GM12878 (cell line): ENCODE data around the gene TSPAN15. TPM values are rescaled to one million over a fixed set of nuclear protein-coding genes. Genes with fewer than 3 reads are reported as not detected.

ENCODE experiments used
- ATAC-seq: fragments of 200-7000 bp; cut with Tn5 transposase; 3 replicates; pipeline ENCODE4 v1.9.1; 2020; ENCODE audit warnings: mild to moderate bottlenecking, moderate library complexity
- BruUV-seq: library from RNA; stranded (reverse); fragments of 400-500 nt; replicated peaks from 2 replicates; lab custom pipeline; 2021; lab: Mats Ljungman, UMichigan
- CTCF ChIA-PET: fragments of 300-600 bp; sonication (Branson Sonifier 250); formaldehyde crosslinking; extraction: SDS; loops from one replicate; lab custom pipeline; 2021; ENCODE audit warnings: inconsistent platforms; lab: Yijun Ruan, JAX
- POLR2A ChIA-PET: fragments of 350-600 bp; formaldehyde crosslinking; extraction: SDS; loops from one replicate; lab custom pipeline; 2021; ENCODE audit warnings: inconsistent platforms; lab: Charles Lee
- RAD21 ChIA-PET: fragments of 300-600 bp; sonication (Branson Sonifier 250); formaldehyde crosslinking; loops from one replicate; lab custom pipeline; 2023; ENCODE audit warnings: antibody characterized with exemption; ENCODE audit not compliant: unreplicated experiment; lab: Charles Lee
- SMC1A ChIA-PET: fragments of 300-600 bp; sonication (Branson Sonifier 250); formaldehyde crosslinking; loops from one replicate; lab custom pipeline; 2023; ENCODE audit not compliant: unreplicated experiment, uncharacterized antibody; lab: Charles Lee
- DNase-seq: peaks from one replicate; pipeline ENCODE4 v3.0.0-alpha.2; 2011; ENCODE audit warnings: low read depth, low spot score
- FAIRE-seq: peaks from 3 replicates; lab custom pipeline; 2011; peaks lifted over from hg19 to GRCh38; lab: Jason Lieb, UNC
- H2AFZ ChIP-seq: 2 replicates; pipeline ENCODE4 v1.6.0; 2011; ENCODE audit warnings: low read depth, low read length, control low read depth; ENCODE audit not compliant: control insufficient read depth
- H3K27ac ChIP-seq: 2 replicates; pipeline ENCODE4 v1.5.1; 2011; ENCODE audit warnings: control low read depth; ENCODE audit not compliant: control insufficient read depth, insufficient read depth
- H3K27me3 ChIP-seq, 2 experiments: replicated peaks in 1 of 2; 2 replicates each; pipeline versions ENCODE4 v1.6.0 to v1.6.1; 2011; ENCODE audit warnings: low read length in 1 of 2; ENCODE audit not compliant: control insufficient read depth in 2 of 2, insufficient read depth in 2 of 2
- H3K36me3 ChIP-seq, 2 experiments: 2 replicates each; pipeline ENCODE4 v1.5.1; 2011; ENCODE audit warnings: low read length in 1 of 2; ENCODE audit not compliant: control insufficient read depth in 2 of 2, insufficient read depth in 2 of 2
- H3K4me1 ChIP-seq: 2 replicates; pipeline ENCODE4 v1.6.1; 2011; ENCODE audit warnings: mild to moderate bottlenecking, low read length, moderate library complexity, mixed read lengths; ENCODE audit not compliant: control insufficient read depth, insufficient read depth
- H3K4me2 ChIP-seq: 2 replicates; pipeline ENCODE4 v1.6.0; 2011; ENCODE audit warnings: control low read depth; ENCODE audit not compliant: control insufficient read depth, insufficient read depth
- H3K4me3 ChIP-seq: fragments of 200-600 bp; sonication (generic); 2 replicates; pipeline ENCODE4 v1.5.1; 2016
- H3K79me2 ChIP-seq: 2 replicates; pipeline ENCODE4 v1.6.0; 2011; ENCODE audit warnings: low read length; ENCODE audit not compliant: control insufficient read depth, insufficient read depth
- H3K9ac ChIP-seq: 2 replicates; pipeline ENCODE4 v1.8.0; 2011; ENCODE audit warnings: low read length, control low read depth, mixed read lengths; ENCODE audit not compliant: control insufficient read depth, insufficient read depth
- H3K9me3 ChIP-seq: replicated peaks from 3 replicates; pipeline ENCODE4 v1.5.1; 2011; ENCODE audit warnings: mild to moderate bottlenecking, low read length; ENCODE audit not compliant: control insufficient read depth, insufficient read depth
- H4K20me1 ChIP-seq: 2 replicates; pipeline ENCODE4 v1.6.0; 2011; ENCODE audit not compliant: control insufficient read depth, insufficient read depth
- IRF4 ChIP-seq: IDR thresholded peaks from 2 replicates; pipeline ENCODE4 v1.6.1; 2011; ENCODE audit warnings: low read depth, low read length
- LARP7 ChIP-seq: fragments of 450-650 bp; IDR thresholded peaks from 2 replicates; pipeline ENCODE4 v1.6.1; 2017; ENCODE audit warnings: mild to moderate bottlenecking
- NR2C2 ChIP-seq: IDR thresholded peaks from 2 replicates; pipeline ENCODE4 v1.6.1; 2011; ENCODE audit warnings: borderline replicate concordance, low read depth; ENCODE audit not compliant: control insufficient read depth, insufficient read length
- SMAD1 ChIP-seq: fragments of 450-650 bp; IDR thresholded peaks from 2 replicates; pipeline ENCODE4 v1.6.1; 2018; ENCODE audit warnings: mild to moderate bottlenecking, low read depth; ENCODE audit not compliant: partially characterized antibody
- TARDBP ChIP-seq: IDR thresholded peaks from 2 replicates; pipeline ENCODE4 v1.6.1; 2016; ENCODE audit warnings: borderline replicate concordance
- TCF7 ChIP-seq: IDR thresholded peaks from 2 replicates; pipeline ENCODE4 v1.6.1; 2014; ENCODE audit warnings: antibody characterized with exemption, borderline replicate concordance
- ZBTB4 ChIP-seq: fragments of 450-650 bp; formaldehyde crosslinking; IDR thresholded peaks from 2 replicates; pipeline ENCODE4 v1.4.0; 2022; ENCODE audit warnings: mild to moderate bottlenecking, moderate library complexity
- WGBS: methylation state at CpG from one replicate; pipeline ENCODE4 v1.1.6; 2016; ENCODE audit warnings: low lambda C conversion rate; ENCODE audit not compliant: insufficient replicate concordance, insufficient coverage; ENCODE audit errors: missing lambda C conversion rate; 5-methylcytosine and 5-hydroxymethylcytosine counted together
- in situ Hi-C: fragments of 300-500 bp; cut with MboI; formaldehyde crosslinking; loops from 9 replicates; pipeline ENCODE4 v1.14.3; 2018; ENCODE audit warnings: mixed read lengths
- intact Hi-C: fragments of 100-400 bp; cut with micrococcal nuclease; formaldehyde crosslinking; loops from one replicate; pipeline ENCODE4 v1.14.2; 2022; ENCODE audit not compliant: unreplicated experiment
- polyA plus RNA-seq, 11 experiments: library from polyadenylated mRNA; depleted of rRNA in 4 of 11; unstranded in 6 of 11; stranded (reverse) in 5 of 11; fragments of >200 nt; fragmentation: Nextera tagmentation in 4 of 11; fragmentation: Illumina TruSeq in 1 of 11; extraction: Ambion mirVana in 4 of 11; extraction: Trizol in 1 of 11; gene quantifications; 1 replicate in 1 of 11; 2 replicates in 10 of 11; pipeline versions ENCODE4 v1.2.1 to v1.2.3, GENCODE V29; 2011 to 2016; ENCODE audit warnings: inconsistent platforms in 2 of 11, missing spikeins in 2 of 11, low read depth in 1 of 11
- total RNA-seq, 4 experiments: library from RNA; depleted of rRNA in 3 of 4; stranded (reverse); fragments of >200 nt in 3 of 4; fragmentation: Illumina TruSeq in 1 of 4; extraction: Trizol in 1 of 4; gene quantifications; 2 replicates each; pipeline versions ENCODE4 v1.2.1 to v1.2.3, GENCODE V29; 2013 to 2021

The TSPAN15 gene
- total and polyA plus RNA-seq, 10 of the 15 experiments (the other 5 are each of a cell fraction or from before 2014, with no cell fraction given): 1.3 to 8.5 (median 2.4) TPM; not detected in 2

GRCh38 chr10:69411476-69411875 is 39.8 kb upstream of the TSPAN15 start:
- Histone ChIP-seq H3K4me1 (peaks cover 16% of the 10 kb centered on the region), H3K9me3 (no peaks in the 10 kb centered on the region), H3K27ac (no peak overlapping the region), H3K36me3 (no peaks in the 10 kb centered on the region), H2AFZ (no peak overlapping the region), H3K4me2 (no peak overlapping the region), H3K79me2 (no peaks in the 10 kb centered on the region), H3K9ac (no peak overlapping the region), H3K27me3 (no peaks in the 10 kb centered on the region), H4K20me1 (no peaks in the 10 kb centered on the region), H3K4me3 (no peak overlapping the region)
- in situ Hi-C loops: loop anchor here (5.0 to 10.0 kb wide), 2 partner anchors 96 to 223 kb away; partner anchors contain the start of gene FAM241B
- BruUV-seq: no TSS peak
- ChIA-PET RAD21 (interaction anchor here (0.9 kb wide), 1 partner anchor 287 kb away, joined by 3 read pairs; no protein-coding TSS in a partner anchor), POLR2A (no interaction called here), SMC1A (interaction anchor here (0.6 kb wide), 1 partner anchor 407 kb away, joined by 3 read pairs; no protein-coding TSS in a partner anchor), CTCF (interaction anchor here (0.6 to 2.4 kb wide), 10 partner anchors 12 to 406 kb away, joined by 3 to 9 read pairs (median 3); no protein-coding TSS in a partner anchor)
- FAIRE-seq (no peak), DNase-seq (no peak), ATAC-seq (no peak)
- no peak for TF ChIP-seq ZBTB4 (CRISPR knock-in tag)
- no peak for TF ChIP-seq NR2C2
- TF ChIP-seq TCF7: no peak
- TF ChIP-seq SMAD1: no peak
- TF ChIP-seq TARDBP: no peak
- no peak for TF ChIP-seq LARP7
- no peak for TF ChIP-seq IRF4
- WGBS: 86% methylated on average over 4 of the region's 4 CpGs
- intact Hi-C loops: no loop called here
